Measurements from ENCODE around the gene PPP1R12C.

Gene PPP1R12C

GRCh38 chr19:55098716-55099556 lies 18.5 kb downstream of the PPP1R12C start:
- peaks cover 0 to 12% of the 10 kb centered on the region in 2 donors for H3K4me1 ChIP-seq (ENCODE audit: control insufficient read depth in 2 of 2, insufficient read depth in 1 of 2, low read depth in 1 of 2, low read length in 2 of 2)
- WGBS, 2 donors (ENCODE audit: extremely low coverage in 2 of 2, insufficient read length in 2 of 2, insufficient replicate concordance in 1 of 2) = no CpG with 5 or more reads among the region's 27 CpGs
- H3K9ac ChIP-seq (ENCODE audit: low read depth, low read length, poor library complexity) = peak overlapping the region; percentile 50
- H2BK120ac ChIP-seq (ENCODE audit: low read depth, low read length) = no peak overlapping the region
- H2AFZ ChIP-seq (ENCODE audit: low read length) = no peak overlapping the region
- H3K18ac ChIP-seq (ENCODE audit: low read length) = peak overlapping the region; percentile 64
- H3K27me3 ChIP-seq (ENCODE audit: control insufficient read depth in 3 of 3, insufficient read depth in 3 of 3, low read depth in 1 of 3, low read length in 3 of 3) = no peaks in the 10 kb centered on the region
- no peak overlapping the region for H4K8ac ChIP-seq (ENCODE audit: low read depth, low read length)
- peaks cover 16 to 54% of the 10 kb centered on the region in 2 donors for H3K36me3 ChIP-seq (replicated peaks in 1 of 2; ENCODE audit: control insufficient read depth in 2 of 2, insufficient read depth in 2 of 2, low read length in 2 of 2)
- H2BK12ac ChIP-seq (ENCODE audit: low read length) = no peak overlapping the region
- no peak overlapping the region for H3K27ac ChIP-seq (replicated peaks; ENCODE audit: low read length)
- no peak overlapping the region for H3K4me3 ChIP-seq (ENCODE audit: low read length in 2 of 2)
- H3K23ac ChIP-seq (ENCODE audit: low read depth, low read length, poor library complexity) = peak overlapping the region; percentile 65
- H3K14ac ChIP-seq (ENCODE audit: low read length) = peak overlapping the region; percentile 47
- no peak overlapping the region for H3K4ac ChIP-seq (ENCODE audit: low read length)
- no peak overlapping the region for H4K91ac ChIP-seq (ENCODE audit: low read depth, low read length, poor library complexity)
- H2BK5ac ChIP-seq (ENCODE audit: low read length) = peak overlapping the region; percentile 66
- DNase-seq (ENCODE audit: low spot score) = no peak
- no peak overlapping the region for H3K4me2 ChIP-seq (ENCODE audit: insufficient read depth, low read length, poor library complexity, severe bottlenecking)
- peaks cover 5 to 6% of the 10 kb centered on the region in 2 donors for H3K9me3 ChIP-seq (replicated peaks in 1 of 2; ENCODE audit: control insufficient read depth in 2 of 2, insufficient read depth in 1 of 2, low read depth in 1 of 2, low read length in 2 of 2)
- H2AK5ac ChIP-seq (ENCODE audit: low read depth, low read length) = peak overlapping the region; percentile 75
- H2BK15ac ChIP-seq (ENCODE audit: low read length) = no peak overlapping the region
- H3K79me1 ChIP-seq (ENCODE audit: low read depth, low read length) = peaks cover 12% of the 10 kb centered on the region

GRCh38 chr19:55097864-55098715 lies 19.3 kb downstream of the PPP1R12C start:
- Histone ChIP-seq H2BK12ac (ENCODE audit: low read length) (no peak overlapping the region), H3K4me2 (ENCODE audit: insufficient read depth, low read length, poor library complexity, severe bottlenecking) (no peak overlapping the region), H4K91ac (ENCODE audit: low read depth, low read length, poor library complexity) (no peak overlapping the region), H2AK5ac (ENCODE audit: low read depth, low read length) (peak overlapping the region; percentile 70), H3K4ac (ENCODE audit: low read length) (no peak overlapping the region), H3K27ac (replicated peaks; ENCODE audit: low read length) (no peak overlapping the region), H3K14ac (ENCODE audit: low read length) (peak overlapping the region; percentile 47), H3K79me1 (ENCODE audit: low read depth, low read length) (peaks cover 8% of the 10 kb centered on the region), H3K27me3 (ENCODE audit: control insufficient read depth in 3 of 3, insufficient read depth in 3 of 3, low read depth in 1 of 3, low read length in 3 of 3) (no peaks in the 10 kb centered on the region), H3K18ac (ENCODE audit: low read length) (no peak overlapping the region), H3K9me3 (replicated peaks in 1 of 2; ENCODE audit: control insufficient read depth in 2 of 2, insufficient read depth in 1 of 2, low read depth in 1 of 2, low read length in 2 of 2) (peaks cover 0 to under 1% of the 10 kb centered on the region in 2 donors), H3K9ac (ENCODE audit: low read depth, low read length, poor library complexity) (no peak overlapping the region), H2BK120ac (ENCODE audit: low read depth, low read length) (no peak overlapping the region), H2BK5ac (ENCODE audit: low read length) (no peak overlapping the region), H2BK15ac (ENCODE audit: low read length) (no peak overlapping the region), H3K4me3 (ENCODE audit: low read length in 2 of 2) (no peak overlapping the region), H3K36me3 (replicated peaks in 1 of 2; ENCODE audit: control insufficient read depth in 2 of 2, insufficient read depth in 2 of 2, low read length in 2 of 2) (peaks cover 11 to 47% of the 10 kb centered on the region in 2 donors), H3K4me1 (ENCODE audit: control insufficient read depth in 2 of 2, insufficient read depth in 1 of 2, low read depth in 1 of 2, low read length in 2 of 2) (peaks cover 0 to 12% of the 10 kb centered on the region in 2 donors), H4K8ac (ENCODE audit: low read depth, low read length) (no peak overlapping the region), H2AFZ (ENCODE audit: low read length) (no peak overlapping the region), H3K23ac (ENCODE audit: low read depth, low read length, poor library complexity) (peak overlapping the region; percentile 25)
- WGBS, 2 donors (ENCODE audit: extremely low coverage in 2 of 2, insufficient read length in 2 of 2, insufficient replicate concordance in 1 of 2) = no CpG with 5 or more reads among the region's 23 CpGs
- DNase-seq (ENCODE audit: low spot score) = no peak

GRCh38 chr19:55096061-55096701 lies 21.3 kb downstream of the PPP1R12C start:
- Histone ChIP-seq H3K9ac (ENCODE audit: low read depth, low read length, poor library complexity) (peak overlapping the region; percentile 9), H3K79me1 (ENCODE audit: low read depth, low read length) (peaks cover 8% of the 10 kb centered on the region), H2AK5ac (ENCODE audit: low read depth, low read length) (no peak overlapping the region), H3K14ac (ENCODE audit: low read length) (peak overlapping the region; percentile 63), H3K18ac (ENCODE audit: low read length) (no peak overlapping the region), H4K91ac (ENCODE audit: low read depth, low read length, poor library complexity) (no peak overlapping the region), H3K4me1 (ENCODE audit: control insufficient read depth in 2 of 2, insufficient read depth in 1 of 2, low read depth in 1 of 2, low read length in 2 of 2) (peaks cover 0 to 27% of the 10 kb centered on the region in 2 donors), H3K4ac (ENCODE audit: low read length) (no peak overlapping the region), H3K23ac (ENCODE audit: low read depth, low read length, poor library complexity) (no peak overlapping the region), H4K8ac (ENCODE audit: low read depth, low read length) (no peak overlapping the region), H3K4me3 (ENCODE audit: low read length in 2 of 2) (no peak overlapping the region), H3K36me3 (replicated peaks in 1 of 2; ENCODE audit: control insufficient read depth in 2 of 2, insufficient read depth in 2 of 2, low read length in 2 of 2) (peaks cover 11 to 40% of the 10 kb centered on the region in 2 donors), H3K27ac (replicated peaks; ENCODE audit: low read length) (no peak overlapping the region), H3K27me3 (ENCODE audit: control insufficient read depth in 3 of 3, insufficient read depth in 3 of 3, low read depth in 1 of 3, low read length in 3 of 3) (no peaks in the 10 kb centered on the region), H2BK5ac (ENCODE audit: low read length) (no peak overlapping the region), H2BK15ac (ENCODE audit: low read length) (no peak overlapping the region), H2BK12ac (ENCODE audit: low read length) (no peak overlapping the region), H2AFZ (ENCODE audit: low read length) (no peak overlapping the region), H2BK120ac (ENCODE audit: low read depth, low read length) (no peak overlapping the region), H3K9me3 (replicated peaks in 1 of 2; ENCODE audit: control insufficient read depth in 2 of 2, insufficient read depth in 1 of 2, low read depth in 1 of 2, low read length in 2 of 2) (no peaks in the 10 kb centered on the region), H3K4me2 (ENCODE audit: insufficient read depth, low read length, poor library complexity, severe bottlenecking) (no peak overlapping the region)
- no CpG with 5 or more reads among the region's 23 CpGs for WGBS, 2 donors (ENCODE audit: extremely low coverage in 2 of 2, insufficient read length in 2 of 2, insufficient replicate concordance in 1 of 2)
- DNase-seq (ENCODE audit: low spot score) = no peak
